NCI-H1105 treated with DMSO at 0.1 percent for 48 hours (cell line): ENCODE data around the gene FSHB.
"Not testable (repeated sequence)": the region's sequence is repeated elsewhere in the genome, so short reads cannot be mapped to it uniquely, and the experiment has no call there.

ENCODE experiments used
- DNase-seq: peaks from one replicate; lab custom pipeline; 2025; lab: John Stamatoyannopoulos, UW

The FSHB gene

GRCh38 chr11:30268638-30269037, 37.8 kb downstream of the FSHB start:
- DNase-seq, result not testable (repeated sequence)

GRCh38 chr11:30270671-30271070, 39.9 kb downstream of the FSHB start:
- DNase-seq, result no peak

- DNase-seq, result no peak
Measured at GRCh38 chr11:30277176-30277575, 46.4 kb downstream of the FSHB start.

GRCh38 chr11:30279796-30280195, 49.0 kb downstream of the FSHB start:
- no peak for DNase-seq

- DNase-seq, result no peak
Measured at GRCh38 chr11:30281476-30282288, 50.9 kb downstream of the FSHB start.

- no peak for DNase-seq
Measured at GRCh38 chr11:30282289-30282631, 51.4 kb downstream of the FSHB start.
